A549 (cell line): ENCODE results near the gene SEC11A. TPM values are rescaled to one million over a fixed set of nuclear protein-coding genes. Genes with fewer than 3 reads are reported as not detected.

Experiments used
- ATAC-seq, 2 experiments: fragments of 200-7000 bp in 1 of 2; fragments of >200 bp in 1 of 2; cut with Nextera tagmentation in 1 of 2; cut with Tn5 transposase in 1 of 2; 3 replicates each; pipeline versions ENCODE4 v1.8.0 to v1.9.1; 2018 to 2020; ENCODE audit warnings: mild to moderate bottlenecking in 1 of 2, moderate library complexity in 1 of 2
- CTCF ChIA-PET: fragments of 300-600 bp; sonication (Branson Sonifier 250); formaldehyde crosslinking; extraction: SDS; loops from one replicate; lab custom pipeline; 2021; ENCODE audit warnings: antibody characterized with exemption, inconsistent platforms; lab: Yijun Ruan, JAX
- POLR2A ChIA-PET: fragments of 350-600 bp; formaldehyde crosslinking; extraction: SDS; loops from one replicate; lab custom pipeline; 2021; ENCODE audit warnings: antibody characterized with exemption, inconsistent platforms; lab: Yijun Ruan, JAX
- DNase-seq, 2 experiments: peaks; one replicate each; pipeline versions ENCODE4 v3.0.0 to v3.0.0-alpha.2; 2011 to 2016; ENCODE audit warnings: low read depth in 1 of 2, low spot score in 1 of 2
- FAIRE-seq: peaks from 2 replicates; lab custom pipeline; 2011; peaks lifted over from hg19 to GRCh38; lab: Jason Lieb, UNC
- H3K27ac ChIP-seq, 2 experiments: fragments of >200 bp; sonication (Bioruptor Twin); formaldehyde crosslinking; 3 replicates each; pipeline ENCODE4 v1.5.1; 2016 to 2017
- H3K4me1 ChIP-seq: fragments of >200 bp; sonication (Bioruptor Twin); formaldehyde crosslinking; 3 replicates; pipeline ENCODE4 v1.6.1; 2016
- H3K4me2 ChIP-seq: fragments of >200 bp; sonication (Bioruptor Twin); formaldehyde crosslinking; 3 replicates; pipeline ENCODE4 v1.6.1; 2016
- H3K4me3 ChIP-seq: fragments of >200 bp; sonication (Bioruptor Twin); formaldehyde crosslinking; 3 replicates; pipeline ENCODE4 v1.5.1; 2016
- H3K9me3 ChIP-seq: fragments of >200 bp; sonication (Bioruptor Twin); formaldehyde crosslinking; 3 replicates; pipeline ENCODE4 v1.6.1; 2016
- BHLHE40 ChIP-seq: IDR thresholded peaks from 2 replicates; pipeline ENCODE4 v1.6.1; 2012; ENCODE audit warnings: low read depth, low read length, inconsistent platforms
- CEBPB ChIP-seq, 2 experiments: fragments of >200 bp in 1 of 2; sonication (Bioruptor Twin) in 1 of 2; formaldehyde crosslinking in 1 of 2; IDR thresholded peaks; 2 replicates each; pipeline ENCODE4 v1.6.1; 2012 to 2016
- EP300 ChIP-seq, 2 experiments: fragments of >200 bp; sonication (Bioruptor Twin); formaldehyde crosslinking; IDR thresholded peaks; 2 replicates in 1 of 2; 3 replicates in 1 of 2; pipeline ENCODE4 v1.6.1; 2016 to 2017
- FOSB ChIP-seq: fragments of 250-450 bp; sonication (Bioruptor Pico); IDR thresholded peaks from 2 replicates; pipeline ENCODE4 v1.5.0; 2020; ENCODE audit warnings: mild to moderate bottlenecking, moderate library complexity
- FOXS1 ChIP-seq: fragments of 250-450 bp; sonication (Bioruptor Pico); IDR thresholded peaks from 2 replicates; pipeline ENCODE4 v1.5.0; 2020; ENCODE audit warnings: mild to moderate bottlenecking, moderate library complexity
- GATA3 ChIP-seq: IDR thresholded peaks from 2 replicates; pipeline ENCODE4 v1.6.1; 2012; ENCODE audit warnings: borderline replicate concordance
- HES2 ChIP-seq: fragments of >200 bp; sonication (Bioruptor Twin); formaldehyde crosslinking; IDR thresholded peaks from 2 replicates; pipeline ENCODE4 v1.6.1; 2016
- HOXB13 ChIP-seq: fragments of 250-450 bp; sonication (Bioruptor Pico); IDR thresholded peaks from 2 replicates; pipeline ENCODE4 v1.5.0; 2020; ENCODE audit warnings: low read depth, mild to moderate bottlenecking, moderate library complexity
- JUNB ChIP-seq: fragments of >200 bp; sonication (Bioruptor Twin); formaldehyde crosslinking; IDR thresholded peaks from 2 replicates; pipeline ENCODE4 v1.6.1; 2016
- KDM1A ChIP-seq: fragments of 200-600 bp; sonication (generic); IDR thresholded peaks from 2 replicates; pipeline ENCODE4 v1.6.1; 2016; ENCODE audit warnings: low read depth, mild to moderate bottlenecking
- KDM5A ChIP-seq: fragments of 200-600 bp; sonication (generic); IDR thresholded peaks from 2 replicates; pipeline ENCODE4 v1.6.1; 2016; ENCODE audit warnings: antibody characterized with exemption, mild to moderate bottlenecking
- MAFK ChIP-seq: fragments of 450-650 bp; IDR thresholded peaks from 2 replicates; pipeline ENCODE4 v1.6.1; 2014; ENCODE audit not compliant: partially characterized antibody
- MAZ ChIP-seq: fragments of 150-350 bp; IDR thresholded peaks from 2 replicates; pipeline ENCODE4 v1.6.1; 2014; ENCODE audit warnings: antibody characterized with exemption, low read depth, low read length, borderline replicate concordance
- MYC ChIP-seq: IDR thresholded peaks from 2 replicates; pipeline ENCODE4 v1.6.1; 2012; ENCODE audit warnings: mild to moderate bottlenecking, inconsistent platforms, low read length, improper control_type of control experiment, borderline replicate concordance
- NR3C1 ChIP-seq: fragments of >200 bp; sonication (Bioruptor Twin); formaldehyde crosslinking; IDR thresholded peaks from 3 replicates; pipeline ENCODE4 v1.6.1; 2017
- POLR2A ChIP-seq: IDR thresholded peaks from 2 replicates; pipeline ENCODE4 v1.6.1; 2012; ENCODE audit warnings: mild to moderate bottlenecking, low read length
- SREBF2 ChIP-seq: fragments of 450-650 bp; IDR thresholded peaks from 2 replicates; pipeline ENCODE4 v1.6.1; 2014; ENCODE audit warnings: mild to moderate bottlenecking, moderate library complexity
- TP53 ChIP-seq: fragments of 250-450 bp; sonication (Bioruptor Pico); IDR thresholded peaks from 2 replicates; pipeline ENCODE4 v1.5.0; 2021; ENCODE audit warnings: mild to moderate bottlenecking, moderate library complexity
- ZC3H11A ChIP-seq: fragments of 450-650 bp; IDR thresholded peaks from 2 replicates; pipeline ENCODE4 v1.6.1; 2014; ENCODE audit warnings: antibody characterized with exemption, mild to moderate bottlenecking
- ZFP36 ChIP-seq: fragments of 450-650 bp; IDR thresholded peaks from 2 replicates; pipeline ENCODE4 v1.6.1; 2014; ENCODE audit warnings: borderline replicate concordance; ENCODE audit not compliant: partially characterized antibody
- ZSCAN20 ChIP-seq: fragments of 250-450 bp; sonication (Bioruptor Pico); IDR thresholded peaks from 2 replicates; pipeline ENCODE4 v1.8.0; 2022; ENCODE audit warnings: mild to moderate bottlenecking, moderate library complexity
- WGBS: methylation state at CpG from one replicate; pipeline ENCODE4 v1.1.6; 2017; ENCODE audit errors: missing lambda C conversion rate; 5-methylcytosine and 5-hydroxymethylcytosine counted together
- polyA plus RNA-seq, 4 experiments: library from polyadenylated mRNA; depleted of rRNA in 3 of 4; stranded (reverse); fragments of >200 nt; fragmentation: RNase III in 1 of 4; extraction: RNeasy Plus Mini Kit Qiagen cat#74134 plus additional on column Dnase treatment in 1 of 4; gene quantifications; 2 replicates in 3 of 4; 3 replicates in 1 of 4; pipeline ENCODE4 v1.2.3, GENCODE V29; 2011 to 2017
- TF ChIP-seq, protein P1 (sequence below): fragments of 150-350 bp; IDR thresholded peaks from 2 replicates; pipeline ENCODE4 v1.6.1; 2014; ENCODE audit warnings: low read depth, mild to moderate bottlenecking, low read length
- TF ChIP-seq, protein P2 (sequence below): fragments of 200-600 bp; sonication (generic); IDR thresholded peaks from 2 replicates; pipeline ENCODE4 v1.6.1; 2016; ENCODE audit warnings: antibody characterized with exemption, mild to moderate bottlenecking, moderate library complexity
- TF ChIP-seq, protein P3 (sequence below): fragments of >200 bp; sonication (Bioruptor Twin); formaldehyde crosslinking; IDR thresholded peaks from 3 replicates; pipeline ENCODE4 v1.5.1; 2016
- TF ChIP-seq, protein P4 (sequence below): fragments of 250-450 bp; sonication (Bioruptor Pico); IDR thresholded peaks from 2 replicates; pipeline ENCODE4 v1.5.0; 2021; ENCODE audit warnings: mild to moderate bottlenecking, moderate library complexity, borderline replicate concordance
- TF ChIP-seq, protein P5 (sequence below): fragments of 450-650 bp; IDR thresholded peaks from 2 replicates; pipeline ENCODE4 v1.6.1; 2014; ENCODE audit warnings: antibody characterized with exemption

Gene SEC11A
- polyA plus RNA-seq, 2 of the 4 experiments (the other 2 are of a cell fraction): 380 to 490 TPM

DNA sequence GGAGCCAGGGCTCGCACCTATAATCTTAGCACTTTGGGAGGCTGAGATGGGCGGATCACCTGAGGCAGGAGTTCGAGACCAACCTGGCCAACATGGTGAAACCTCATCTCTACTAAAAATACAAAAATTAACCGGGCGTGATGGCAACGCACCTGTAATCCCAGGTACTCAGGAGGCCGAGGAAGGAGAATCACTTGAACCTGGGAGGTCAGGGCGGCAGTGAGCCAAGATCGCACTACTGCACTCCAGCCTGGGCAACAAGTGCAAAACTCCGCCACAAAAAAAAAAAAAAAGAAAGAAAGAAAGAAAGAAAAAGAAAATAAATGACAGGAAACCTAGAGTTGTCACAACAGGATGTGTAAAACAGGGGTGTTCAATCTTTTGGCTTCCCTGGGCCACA is 54.9 kb downstream of the SEC11A start:
- 94% methylated on average over 10 of the region's 10 CpGs for WGBS
- Histone ChIP-seq H3K9me3 (no peaks in the 10 kb centered on the region), H3K4me1 (peaks cover 21% of the 10 kb centered on the region), H3K27ac (no peak overlapping the region), H3K4me2 (no peak overlapping the region), H3K4me3 (no peak overlapping the region)
- POLR2A ChIA-PET: interaction anchor here (0.8 kb wide), 1 partner anchor 267 kb away, joined by 3 read pairs; no protein-coding TSS in a partner anchor
- no peak for DNase-seq
- ATAC-seq: no peak
- no peak for TF ChIP-seq SREBF2
- no peak for TF ChIP-seq CEBPB (IDR thresholded peaks at IDR 0.05)
- TF ChIP-seq KDM5A: no peak
- no peak for TF ChIP-seq NR3C1
- TF ChIP-seq ZC3H11A: no peak
- TF ChIP-seq TP53 (CRISPR knock-in tag): no peak
- no peak for TF ChIP-seq ZSCAN20 (CRISPR knock-in tag)
- TF ChIP-seq EP300 (IDR thresholded peaks at IDR 0.05): no peak
- TF ChIP-seq, protein P1, sequence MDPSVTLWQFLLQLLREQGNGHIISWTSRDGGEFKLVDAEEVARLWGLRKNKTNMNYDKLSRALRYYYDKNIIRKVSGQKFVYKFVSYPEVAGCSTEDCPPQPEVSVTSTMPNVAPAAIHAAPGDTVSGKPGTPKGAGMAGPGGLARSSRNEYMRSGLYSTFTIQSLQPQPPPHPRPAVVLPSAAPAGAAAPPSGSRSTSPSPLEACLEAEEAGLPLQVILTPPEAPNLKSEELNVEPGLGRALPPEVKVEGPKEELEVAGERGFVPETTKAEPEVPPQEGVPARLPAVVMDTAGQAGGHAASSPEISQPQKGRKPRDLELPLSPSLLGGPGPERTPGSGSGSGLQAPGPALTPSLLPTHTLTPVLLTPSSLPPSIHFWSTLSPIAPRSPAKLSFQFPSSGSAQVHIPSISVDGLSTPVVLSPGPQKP: no peak
- TF ChIP-seq, protein P2, sequence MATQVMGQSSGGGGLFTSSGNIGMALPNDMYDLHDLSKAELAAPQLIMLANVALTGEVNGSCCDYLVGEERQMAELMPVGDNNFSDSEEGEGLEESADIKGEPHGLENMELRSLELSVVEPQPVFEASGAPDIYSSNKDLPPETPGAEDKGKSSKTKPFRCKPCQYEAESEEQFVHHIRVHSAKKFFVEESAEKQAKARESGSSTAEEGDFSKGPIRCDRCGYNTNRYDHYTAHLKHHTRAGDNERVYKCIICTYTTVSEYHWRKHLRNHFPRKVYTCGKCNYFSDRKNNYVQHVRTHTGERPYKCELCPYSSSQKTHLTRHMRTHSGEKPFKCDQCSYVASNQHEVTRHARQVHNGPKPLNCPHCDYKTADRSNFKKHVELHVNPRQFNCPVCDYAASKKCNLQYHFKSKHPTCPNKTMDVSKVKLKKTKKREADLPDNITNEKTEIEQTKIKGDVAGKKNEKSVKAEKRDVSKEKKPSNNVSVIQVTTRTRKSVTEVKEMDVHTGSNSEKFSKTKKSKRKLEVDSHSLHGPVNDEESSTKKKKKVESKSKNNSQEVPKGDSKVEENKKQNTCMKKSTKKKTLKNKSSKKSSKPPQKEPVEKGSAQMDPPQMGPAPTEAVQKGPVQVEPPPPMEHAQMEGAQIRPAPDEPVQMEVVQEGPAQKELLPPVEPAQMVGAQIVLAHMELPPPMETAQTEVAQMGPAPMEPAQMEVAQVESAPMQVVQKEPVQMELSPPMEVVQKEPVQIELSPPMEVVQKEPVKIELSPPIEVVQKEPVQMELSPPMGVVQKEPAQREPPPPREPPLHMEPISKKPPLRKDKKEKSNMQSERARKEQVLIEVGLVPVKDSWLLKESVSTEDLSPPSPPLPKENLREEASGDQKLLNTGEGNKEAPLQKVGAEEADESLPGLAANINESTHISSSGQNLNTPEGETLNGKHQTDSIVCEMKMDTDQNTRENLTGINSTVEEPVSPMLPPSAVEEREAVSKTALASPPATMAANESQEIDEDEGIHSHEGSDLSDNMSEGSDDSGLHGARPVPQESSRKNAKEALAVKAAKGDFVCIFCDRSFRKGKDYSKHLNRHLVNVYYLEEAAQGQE: no peak
- TF ChIP-seq MYC: no peak
- TF ChIP-seq, protein P3, sequence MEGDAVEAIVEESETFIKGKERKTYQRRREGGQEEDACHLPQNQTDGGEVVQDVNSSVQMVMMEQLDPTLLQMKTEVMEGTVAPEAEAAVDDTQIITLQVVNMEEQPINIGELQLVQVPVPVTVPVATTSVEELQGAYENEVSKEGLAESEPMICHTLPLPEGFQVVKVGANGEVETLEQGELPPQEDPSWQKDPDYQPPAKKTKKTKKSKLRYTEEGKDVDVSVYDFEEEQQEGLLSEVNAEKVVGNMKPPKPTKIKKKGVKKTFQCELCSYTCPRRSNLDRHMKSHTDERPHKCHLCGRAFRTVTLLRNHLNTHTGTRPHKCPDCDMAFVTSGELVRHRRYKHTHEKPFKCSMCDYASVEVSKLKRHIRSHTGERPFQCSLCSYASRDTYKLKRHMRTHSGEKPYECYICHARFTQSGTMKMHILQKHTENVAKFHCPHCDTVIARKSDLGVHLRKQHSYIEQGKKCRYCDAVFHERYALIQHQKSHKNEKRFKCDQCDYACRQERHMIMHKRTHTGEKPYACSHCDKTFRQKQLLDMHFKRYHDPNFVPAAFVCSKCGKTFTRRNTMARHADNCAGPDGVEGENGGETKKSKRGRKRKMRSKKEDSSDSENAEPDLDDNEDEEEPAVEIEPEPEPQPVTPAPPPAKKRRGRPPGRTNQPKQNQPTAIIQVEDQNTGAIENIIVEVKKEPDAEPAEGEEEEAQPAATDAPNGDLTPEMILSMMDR: no peak
- TF ChIP-seq, protein P4, sequence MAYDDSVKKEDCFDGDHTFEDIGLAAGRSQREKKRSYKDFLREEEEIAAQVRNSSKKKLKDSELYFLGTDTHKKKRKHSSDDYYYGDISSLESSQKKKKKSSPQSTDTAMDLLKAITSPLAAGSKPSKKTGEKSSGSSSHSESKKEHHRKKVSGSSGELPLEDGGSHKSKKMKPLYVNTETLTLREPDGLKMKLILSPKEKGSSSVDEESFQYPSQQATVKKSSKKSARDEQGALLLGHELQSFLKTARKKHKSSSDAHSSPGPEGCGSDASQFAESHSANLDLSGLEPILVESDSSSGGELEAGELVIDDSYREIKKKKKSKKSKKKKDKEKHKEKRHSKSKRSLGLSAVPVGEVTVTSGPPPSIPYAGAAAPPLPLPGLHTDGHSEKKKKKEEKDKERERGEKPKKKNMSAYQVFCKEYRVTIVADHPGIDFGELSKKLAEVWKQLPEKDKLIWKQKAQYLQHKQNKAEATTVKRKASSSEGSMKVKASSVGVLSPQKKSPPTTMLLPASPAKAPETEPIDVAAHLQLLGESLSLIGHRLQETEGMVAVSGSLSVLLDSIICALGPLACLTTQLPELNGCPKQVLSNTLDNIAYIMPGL (CRISPR knock-in tag): no peak
- no peak for TF ChIP-seq HES2
- no peak for FAIRE-seq
- CTCF ChIA-PET: interaction anchor here (0.6 to 8.6 kb wide), 6 partner anchors 12 to 267 kb away, joined by 3 to 85 read pairs (median 4); no protein-coding TSS in a partner anchor

- DNase-seq (no peak), ATAC-seq (no peak), FAIRE-seq (no peak)
- WGBS: 98% methylated on average over 4 of the region's 4 CpGs
- CTCF ChIA-PET: interaction anchor here (0.5 to 8.6 kb wide), 12 partner anchors 8 to 268 kb away, joined by 3 to 85 read pairs (median 4); partner anchors contain the start of gene SEC11A
- TF ChIP-seq POLR2A: no peak
- TF ChIP-seq BHLHE40: no peak
- TF ChIP-seq NR3C1: no peak
- TF ChIP-seq ZFP36: no peak
- TF ChIP-seq MAFK: no peak
- TF ChIP-seq KDM1A: no peak
- no peak for TF ChIP-seq HOXB13 (CRISPR knock-in tag)
- TF ChIP-seq MAZ: no peak
- no peak for TF ChIP-seq CEBPB (IDR thresholded peaks at IDR 0.05)
- TF ChIP-seq SREBF2: no peak
- no peak for TF ChIP-seq FOSB (CRISPR knock-in tag)
- no peak for TF ChIP-seq JUNB
- TF ChIP-seq GATA3: no peak
- no peak for TF ChIP-seq FOXS1 (CRISPR knock-in tag)
- TF ChIP-seq, protein P5, sequence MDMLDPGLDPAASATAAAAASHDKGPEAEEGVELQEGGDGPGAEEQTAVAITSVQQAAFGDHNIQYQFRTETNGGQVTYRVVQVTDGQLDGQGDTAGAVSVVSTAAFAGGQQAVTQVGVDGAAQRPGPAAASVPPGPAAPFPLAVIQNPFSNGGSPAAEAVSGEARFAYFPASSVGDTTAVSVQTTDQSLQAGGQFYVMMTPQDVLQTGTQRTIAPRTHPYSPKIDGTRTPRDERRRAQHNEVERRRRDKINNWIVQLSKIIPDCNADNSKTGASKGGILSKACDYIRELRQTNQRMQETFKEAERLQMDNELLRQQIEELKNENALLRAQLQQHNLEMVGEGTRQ: no peak
- no peak overlapping the region for H3K27ac ChIP-seq
- POLR2A ChIA-PET: interaction anchor here (0.8 to 2.2 kb wide), 2 partner anchors 56 to 268 kb away, joined by 3 to 27 read pairs; partner anchors contain the start of gene SEC11A
- H3K4me2 ChIP-seq: no peak overlapping the region
- H3K4me1 ChIP-seq: peaks cover 23% of the 10 kb centered on the region
- no peaks in the 10 kb centered on the region for H3K9me3 ChIP-seq
- no peak overlapping the region for H3K4me3 ChIP-seq
Observed at GRCh38 chr15:84659904-84660781, 55.8 kb downstream of the SEC11A start.
